Measurements from ENCODE around the gene RTN4RL2.

RTN4RL2 gene

GRCh38 chr11:57479911-57480310 is 19.6 kb downstream of the RTN4RL2 start:
- no peak for TF ChIP-seq CTCF (conservative IDR thresholded peaks at IDR 0.05; ENCODE audit: control insufficient read depth, insufficient read depth, low read depth, low read length)
- no peak for DNase-seq (ENCODE audit: low read depth)
- H3K4me3 ChIP-seq (ENCODE audit: control insufficient read depth, low read depth, low read length): no peak overlapping the region

GRCh38 chr11:57480409-57481137 is 20.2 kb downstream of the RTN4RL2 start:
- TF ChIP-seq CTCF (conservative IDR thresholded peaks at IDR 0.05; ENCODE audit: control insufficient read depth, insufficient read depth, low read depth, low read length): peak; percentile 85
- DNase-seq (ENCODE audit: low read depth): peak; percentile 58
- H3K4me3 ChIP-seq (ENCODE audit: control insufficient read depth, low read depth, low read length): no peak overlapping the region

- no peak for TF ChIP-seq CTCF (conservative IDR thresholded peaks at IDR 0.05; ENCODE audit: control insufficient read depth, insufficient read depth, low read depth, low read length)
- no peak overlapping the region for H3K4me3 ChIP-seq (ENCODE audit: control insufficient read depth, low read depth, low read length)
- DNase-seq (ENCODE audit: low read depth): no peak
Observed at GRCh38 chr11:57481315-57481714, 21.0 kb downstream of the RTN4RL2 start.

- no peak for TF ChIP-seq CTCF (conservative IDR thresholded peaks at IDR 0.05; ENCODE audit: control insufficient read depth, insufficient read depth, low read depth, low read length)
- peak overlapping the region; percentile 37 for H3K4me3 ChIP-seq (ENCODE audit: control insufficient read depth, low read depth, low read length)
- DNase-seq (ENCODE audit: low read depth): no peak
Observed at GRCh38 chr11:57481915-57482781, 21.8 kb downstream of the RTN4RL2 start.

GRCh38 chr11:57482782-57483561 is 22.6 kb downstream of the RTN4RL2 start:
- DNase-seq (ENCODE audit: low read depth): peak; percentile 35
- H3K4me3 ChIP-seq (ENCODE audit: control insufficient read depth, low read depth, low read length): peak overlapping the region; percentile 37
- peak; percentile 41 for TF ChIP-seq CTCF (conservative IDR thresholded peaks at IDR 0.05; ENCODE audit: control insufficient read depth, insufficient read depth, low read depth, low read length)

GRCh38 chr11:57483562-57483918 is 23.2 kb downstream of the RTN4RL2 start:
- no peak for TF ChIP-seq CTCF (conservative IDR thresholded peaks at IDR 0.05; ENCODE audit: control insufficient read depth, insufficient read depth, low read depth, low read length)
- H3K4me3 ChIP-seq (ENCODE audit: control insufficient read depth, low read depth, low read length): no peak overlapping the region
- no peak for DNase-seq (ENCODE audit: low read depth)

All from fibroblast of mammary gland (primary cell).